GM13976 (cell line): Measurements from ENCODE around the gene ACSL6.
"Not testable (repeated sequence)": the region's sequence is repeated elsewhere in the genome, so short reads cannot be mapped to it uniquely, and the experiment has no call there.

ENCODE experiments used
- DNase-seq: peaks from one replicate; pipeline ENCODE4 v3.0.0; 2012; ENCODE audit warnings: low spot score
- in situ Hi-C: fragments of 300-500 bp; cut with MboI; formaldehyde crosslinking; loops from one replicate; pipeline ENCODE4 v1.12.0; 2022; ENCODE audit warnings: low sequenced_read_pairs, mixed read lengths, inconsistent platforms; ENCODE audit not compliant: unreplicated experiment
- TF ChIP-seq, protein P1 (sequence below): IDR thresholded peaks from 2 replicates; pipeline ENCODE4 v1.5.1; 2012; ENCODE audit warnings: borderline replicate concordance, mild to moderate bottlenecking; ENCODE audit not compliant: insufficient read depth; ENCODE audit errors: extremely low read depth, missing control alignments, control extremely low read depth

Gene ACSL6

DNA sequence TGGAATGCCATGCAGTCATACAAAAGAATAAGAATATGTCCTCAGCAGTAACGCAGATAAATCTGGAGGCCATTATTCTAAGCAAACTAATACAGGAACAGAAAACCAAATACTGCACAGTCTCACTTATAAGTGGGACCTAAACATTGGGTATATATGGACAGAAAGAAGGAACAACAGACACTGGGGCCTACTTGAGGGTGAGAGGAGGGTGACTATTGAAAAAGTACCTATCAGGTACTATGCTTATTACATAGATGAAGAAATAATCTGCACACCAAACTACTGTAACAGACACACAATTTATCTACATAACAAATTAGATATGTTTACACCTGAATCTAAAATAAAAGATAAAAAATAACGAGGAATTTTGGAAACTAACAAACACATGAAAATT lies 104.8 kb downstream of the ACSL6 start:
- TF ChIP-seq, protein P1, sequence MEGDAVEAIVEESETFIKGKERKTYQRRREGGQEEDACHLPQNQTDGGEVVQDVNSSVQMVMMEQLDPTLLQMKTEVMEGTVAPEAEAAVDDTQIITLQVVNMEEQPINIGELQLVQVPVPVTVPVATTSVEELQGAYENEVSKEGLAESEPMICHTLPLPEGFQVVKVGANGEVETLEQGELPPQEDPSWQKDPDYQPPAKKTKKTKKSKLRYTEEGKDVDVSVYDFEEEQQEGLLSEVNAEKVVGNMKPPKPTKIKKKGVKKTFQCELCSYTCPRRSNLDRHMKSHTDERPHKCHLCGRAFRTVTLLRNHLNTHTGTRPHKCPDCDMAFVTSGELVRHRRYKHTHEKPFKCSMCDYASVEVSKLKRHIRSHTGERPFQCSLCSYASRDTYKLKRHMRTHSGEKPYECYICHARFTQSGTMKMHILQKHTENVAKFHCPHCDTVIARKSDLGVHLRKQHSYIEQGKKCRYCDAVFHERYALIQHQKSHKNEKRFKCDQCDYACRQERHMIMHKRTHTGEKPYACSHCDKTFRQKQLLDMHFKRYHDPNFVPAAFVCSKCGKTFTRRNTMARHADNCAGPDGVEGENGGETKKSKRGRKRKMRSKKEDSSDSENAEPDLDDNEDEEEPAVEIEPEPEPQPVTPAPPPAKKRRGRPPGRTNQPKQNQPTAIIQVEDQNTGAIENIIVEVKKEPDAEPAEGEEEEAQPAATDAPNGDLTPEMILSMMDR: no peak
- no peak for DNase-seq
- in situ Hi-C loops: no loop called here

DNA sequence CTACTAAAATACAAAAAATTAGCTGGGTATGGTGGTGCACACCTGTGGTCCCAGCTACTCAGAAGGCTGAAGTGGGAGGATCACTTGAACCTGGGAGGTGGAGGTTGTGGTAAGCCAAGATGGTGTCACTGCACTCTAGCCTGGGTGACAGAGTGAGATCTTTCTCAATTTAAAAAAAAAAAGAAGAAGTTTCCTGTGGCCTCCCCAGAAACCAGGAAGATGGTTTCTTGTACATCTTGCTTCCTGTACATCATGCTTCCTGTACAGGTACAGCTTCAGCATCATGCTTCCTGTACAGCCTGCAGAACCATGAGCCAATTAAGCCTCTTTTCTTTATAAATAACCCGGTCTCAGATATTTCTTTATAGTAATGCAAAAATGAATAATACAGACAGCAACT lies 109.2 kb downstream of the ACSL6 start:
- DNase-seq, in situ Hi-C loops: not testable (repeated sequence)
